ENCODE measurements around the gene LAMC3. TPM values are rescaled to one million over a fixed set of nuclear protein-coding genes. Genes with fewer than 3 reads are reported as not detected.

Gene LAMC3
- total RNA-seq, 2 donors from 2014 or later = 0.11 to 0.45 TPM

GRCh38 chr9:130972957-130973685, 35.9 kb upstream of the LAMC3 start:
- peaks cover 10% of the 10 kb centered on the region for H3K4me1 Mint-ChIP-seq
- no peak for ATAC-seq (replicated peaks)
- H3K27ac Mint-ChIP-seq = no peak overlapping the region
- H3K4me3 Mint-ChIP-seq = no peak overlapping the region
- no peaks in the 10 kb centered on the region for H3K36me3 Mint-ChIP-seq (ENCODE audit: low read depth)
- no peaks in the 10 kb centered on the region for H3K9me3 Mint-ChIP-seq
- peaks cover 17% of the 10 kb centered on the region for H3K27me3 Mint-ChIP-seq

DNA sequence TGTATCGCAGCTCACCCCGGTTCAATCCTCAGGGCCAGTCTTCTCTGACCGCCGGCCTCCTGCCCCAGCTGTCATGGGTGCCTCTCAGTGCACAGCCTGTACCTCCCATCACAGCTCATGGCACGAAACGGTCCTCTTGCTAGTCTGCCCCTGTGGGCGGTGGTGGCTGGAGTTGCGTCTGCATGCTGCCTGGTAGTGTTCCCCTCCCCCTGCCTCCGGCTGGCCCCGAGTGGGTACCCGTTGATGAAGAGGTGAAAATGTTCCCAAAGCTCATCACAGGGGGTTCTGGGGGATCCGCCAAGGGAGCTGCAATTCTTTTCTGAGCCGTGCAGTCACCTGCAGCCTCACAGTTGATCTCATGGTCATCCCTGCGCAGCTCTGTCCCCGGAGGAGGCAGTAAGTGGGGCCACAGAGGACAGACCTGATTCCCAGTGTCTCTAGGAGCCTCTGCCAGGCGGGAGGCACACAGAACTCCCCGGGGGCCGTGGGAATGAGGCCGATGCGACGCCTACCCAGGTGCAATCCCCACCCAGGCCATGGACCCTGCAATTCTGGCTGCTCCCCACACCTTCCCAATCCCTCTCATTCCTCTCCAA, 35.2 kb upstream of the LAMC3 start:
- no peak overlapping the region for H3K27ac Mint-ChIP-seq

GRCh38 chr9:130974697-130975096, 34.3 kb upstream of the LAMC3 start:
- H3K4me3 Mint-ChIP-seq = no peak overlapping the region
- H3K27ac Mint-ChIP-seq = no peak overlapping the region
- ATAC-seq (replicated peaks) = no peak
- peaks cover 10% of the 10 kb centered on the region for H3K4me1 Mint-ChIP-seq
- H3K36me3 Mint-ChIP-seq (ENCODE audit: low read depth) = no peaks in the 10 kb centered on the region
- peaks cover 17% of the 10 kb centered on the region for H3K27me3 Mint-ChIP-seq
- no peaks in the 10 kb centered on the region for H3K9me3 Mint-ChIP-seq

More for the DNA sequence above, 35.2 kb upstream of the LAMC3 start:
- no peak for ATAC-seq (replicated peaks)
- H3K27me3 Mint-ChIP-seq = peaks cover 17% of the 10 kb centered on the region
- H3K4me3 Mint-ChIP-seq = no peak overlapping the region
- H3K4me1 Mint-ChIP-seq = peaks cover 10% of the 10 kb centered on the region
- H3K36me3 Mint-ChIP-seq (ENCODE audit: low read depth) = no peaks in the 10 kb centered on the region
- no peaks in the 10 kb centered on the region for H3K9me3 Mint-ChIP-seq

DNA sequence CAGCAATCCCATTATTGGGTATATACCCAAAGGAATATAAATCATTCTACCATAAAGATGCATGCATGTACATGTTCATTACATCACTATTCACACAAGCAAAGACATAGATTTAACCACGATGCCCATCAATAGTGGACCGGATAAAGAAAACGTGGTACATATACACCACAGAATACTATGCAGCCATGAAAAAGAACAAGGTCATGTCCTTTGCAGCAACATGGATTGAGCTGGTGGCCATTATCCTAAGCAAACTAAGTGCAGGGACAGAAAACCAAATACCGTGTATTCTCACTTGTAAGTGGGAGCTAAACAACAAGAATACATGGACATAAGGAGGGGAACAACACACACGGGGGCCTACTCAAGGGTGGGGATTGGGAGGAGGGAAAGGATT, 33.8 kb upstream of the LAMC3 start:
- H3K36me3 Mint-ChIP-seq (ENCODE audit: low read depth) = no peaks in the 10 kb centered on the region
- no peak overlapping the region for H3K27ac Mint-ChIP-seq
- no peaks in the 10 kb centered on the region for H3K9me3 Mint-ChIP-seq
- peaks cover 18% of the 10 kb centered on the region for H3K27me3 Mint-ChIP-seq
- H3K4me1 Mint-ChIP-seq = peaks cover 10% of the 10 kb centered on the region
- no peak for ATAC-seq (replicated peaks)
- no peak overlapping the region for H3K4me3 Mint-ChIP-seq

DNA sequence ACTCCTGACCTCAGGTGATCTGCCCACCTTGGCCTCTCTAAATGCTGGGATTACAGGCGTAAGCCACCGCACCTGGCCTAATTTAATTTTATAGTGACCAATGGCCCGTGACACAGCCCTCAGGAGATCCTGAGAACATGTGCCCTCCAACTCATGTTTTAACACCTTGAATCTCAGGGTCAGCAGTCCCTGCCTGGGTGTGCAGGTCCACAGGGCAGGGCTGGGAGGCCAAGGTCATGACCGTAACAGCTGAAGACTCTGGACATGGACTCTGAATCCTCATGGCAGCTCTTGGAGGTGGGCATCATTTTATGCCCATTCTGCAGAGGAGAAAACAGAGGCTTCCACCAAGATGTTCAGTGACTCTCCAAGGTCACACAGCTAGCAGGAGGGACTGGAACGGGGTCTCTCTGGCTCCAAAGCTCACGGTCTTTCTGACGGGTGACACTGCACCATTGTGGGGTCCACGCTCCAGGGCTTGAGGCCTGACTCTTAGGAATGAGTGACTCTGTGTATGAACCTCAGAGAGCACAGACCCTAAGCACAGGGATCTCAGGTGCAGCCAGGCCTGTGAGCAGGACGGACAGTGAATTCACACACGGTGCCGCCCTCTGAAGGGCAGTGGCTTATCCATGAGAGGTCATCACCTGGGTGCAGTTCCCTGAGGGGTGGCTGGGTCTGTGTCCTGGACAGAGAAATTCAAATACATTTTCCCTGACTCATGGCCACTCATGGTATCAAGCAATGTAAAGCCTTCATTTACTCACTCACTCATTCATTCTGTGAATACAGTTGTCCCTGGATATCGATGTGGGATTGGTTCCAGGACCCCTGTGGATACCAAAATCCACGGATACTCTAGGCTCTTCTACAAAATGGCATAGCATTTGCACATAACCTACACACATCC, 32.8 kb upstream of the LAMC3 start:
- ATAC-seq (replicated peaks) = no peak
- Mint-ChIP-seq H3K9me3 (no peaks in the 10 kb centered on the region), H3K27ac (no peak overlapping the region), H3K4me1 (peaks cover 10% of the 10 kb centered on the region), H3K27me3 (peaks cover 25% of the 10 kb centered on the region), H3K4me3 (no peak overlapping the region), H3K36me3 (ENCODE audit: low read depth) (no peaks in the 10 kb centered on the region)

DNA sequence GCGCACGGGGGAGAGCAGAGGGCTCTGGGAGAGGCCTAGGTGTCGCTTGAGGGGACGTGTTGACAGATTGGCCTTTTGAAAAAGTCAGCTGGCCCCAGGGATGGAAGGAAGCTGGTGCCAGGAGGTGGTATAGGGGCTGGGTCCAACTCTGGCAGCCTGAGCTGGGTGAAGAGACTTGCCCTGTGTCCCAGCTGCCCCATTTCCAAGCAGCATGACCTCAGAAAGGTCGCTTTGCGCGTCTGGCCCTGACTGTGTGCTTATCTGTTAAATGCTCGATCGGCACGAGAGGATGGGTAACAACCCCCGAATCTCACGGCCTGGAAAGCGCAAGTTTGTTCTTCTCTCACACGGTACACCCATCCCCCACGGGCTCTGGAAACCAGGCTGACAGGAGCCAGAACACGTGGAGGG, 31.2 kb upstream of the LAMC3 start:
- H3K9me3 Mint-ChIP-seq = no peaks in the 10 kb centered on the region
- H3K27ac Mint-ChIP-seq = no peak overlapping the region
- ATAC-seq (replicated peaks) = no peak
- no peaks in the 10 kb centered on the region for H3K4me1 Mint-ChIP-seq
- no peaks in the 10 kb centered on the region for H3K36me3 Mint-ChIP-seq (ENCODE audit: low read depth)
- H3K27me3 Mint-ChIP-seq = peaks cover 13% of the 10 kb centered on the region
- no peak overlapping the region for H3K4me3 Mint-ChIP-seq

- no peak overlapping the region for H3K27ac Mint-ChIP-seq
- no peak for ATAC-seq (replicated peaks)
- no peaks in the 10 kb centered on the region for H3K4me1 Mint-ChIP-seq
- H3K9me3 Mint-ChIP-seq = no peaks in the 10 kb centered on the region
- H3K4me3 Mint-ChIP-seq = no peak overlapping the region
- no peaks in the 10 kb centered on the region for H3K36me3 Mint-ChIP-seq (ENCODE audit: low read depth)
- H3K27me3 Mint-ChIP-seq = peaks cover 8% of the 10 kb centered on the region
Observed at GRCh38 chr9:130979591-130980385, 29.2 kb upstream of the LAMC3 start.

GRCh38 chr9:130980526-130980925, 28.4 kb upstream of the LAMC3 start:
- H3K36me3 Mint-ChIP-seq (ENCODE audit: low read depth) = no peaks in the 10 kb centered on the region
- H3K9me3 Mint-ChIP-seq = no peaks in the 10 kb centered on the region
- no peak overlapping the region for H3K27ac Mint-ChIP-seq
- no peaks in the 10 kb centered on the region for H3K4me1 Mint-ChIP-seq
- ATAC-seq (replicated peaks) = no peak
- H3K4me3 Mint-ChIP-seq = no peak overlapping the region
- H3K27me3 Mint-ChIP-seq = peaks cover 8% of the 10 kb centered on the region

GRCh38 chr9:130981002-130981755, 27.8 kb upstream of the LAMC3 start:
- Mint-ChIP-seq H3K9me3 (no peaks in the 10 kb centered on the region), H3K27me3 (peaks cover 8% of the 10 kb centered on the region), H3K4me1 (no peaks in the 10 kb centered on the region), H3K4me3 (no peak overlapping the region), H3K36me3 (ENCODE audit: low read depth) (no peaks in the 10 kb centered on the region), H3K27ac (no peak overlapping the region)
- no peak for ATAC-seq (replicated peaks)

GRCh38 chr9:130981756-130982137, 27.2 kb upstream of the LAMC3 start:
- peaks cover 8% of the 10 kb centered on the region for H3K27me3 Mint-ChIP-seq
- no peak overlapping the region for H3K4me3 Mint-ChIP-seq
- no peaks in the 10 kb centered on the region for H3K9me3 Mint-ChIP-seq
- H3K4me1 Mint-ChIP-seq = no peaks in the 10 kb centered on the region
- no peaks in the 10 kb centered on the region for H3K36me3 Mint-ChIP-seq (ENCODE audit: low read depth)
- no peak overlapping the region for H3K27ac Mint-ChIP-seq
- ATAC-seq (replicated peaks) = no peak

DNA sequence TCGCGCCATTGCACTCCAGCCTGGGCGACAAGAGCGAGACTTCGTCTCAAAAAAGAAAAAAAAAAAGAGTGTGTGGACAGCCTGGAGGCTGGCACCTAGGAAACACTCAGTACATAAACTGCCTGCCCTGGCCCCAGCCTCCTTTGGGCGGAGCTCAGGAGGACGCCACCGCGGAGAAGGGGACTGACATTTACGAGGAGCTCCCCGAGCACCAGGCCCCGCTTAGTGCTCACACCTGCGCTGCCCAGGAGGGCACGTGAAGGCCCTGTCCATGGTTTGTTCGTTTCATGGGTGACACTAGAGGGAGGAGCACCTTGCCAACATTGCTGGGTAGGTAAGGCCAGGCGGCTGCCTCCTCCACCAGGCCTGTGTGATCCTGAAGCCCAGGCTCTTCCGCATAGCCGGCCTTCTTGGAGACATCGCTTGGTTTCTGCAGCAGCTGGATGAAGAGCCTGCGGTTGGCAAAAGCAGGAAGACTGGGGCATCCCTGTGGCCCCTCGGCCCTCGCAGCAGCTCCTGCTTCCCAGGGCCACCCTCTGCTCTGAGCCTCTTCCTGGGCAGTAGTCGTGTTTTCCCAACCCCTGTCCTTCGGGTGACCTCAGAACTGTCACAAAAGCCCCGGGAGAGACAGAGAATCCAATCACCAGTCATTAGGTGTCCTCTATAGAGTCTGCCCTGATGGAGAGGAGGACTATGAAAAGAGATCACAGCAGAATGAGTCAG, 26.2 kb upstream of the LAMC3 start:
- Mint-ChIP-seq H3K4me3 (no peak overlapping the region), H3K36me3 (ENCODE audit: low read depth) (no peaks in the 10 kb centered on the region), H3K27me3 (peaks cover 8% of the 10 kb centered on the region), H3K4me1 (no peaks in the 10 kb centered on the region), H3K27ac (no peak overlapping the region), H3K9me3 (no peaks in the 10 kb centered on the region)
- ATAC-seq (replicated peaks) = no peak

GRCh38 chr9:130983359-130983670, 25.7 kb upstream of the LAMC3 start:
- H3K27ac Mint-ChIP-seq = no peak overlapping the region
- H3K27me3 Mint-ChIP-seq = peaks cover 8% of the 10 kb centered on the region
- no peak for ATAC-seq (replicated peaks)
- H3K36me3 Mint-ChIP-seq (ENCODE audit: low read depth) = no peaks in the 10 kb centered on the region
- no peaks in the 10 kb centered on the region for H3K9me3 Mint-ChIP-seq
- H3K4me1 Mint-ChIP-seq = no peaks in the 10 kb centered on the region
- H3K4me3 Mint-ChIP-seq = no peak overlapping the region

GRCh38 chr9:130983970-130984369, 25.0 kb upstream of the LAMC3 start:
- H3K27me3 Mint-ChIP-seq = peaks cover 8% of the 10 kb centered on the region
- no peaks in the 10 kb centered on the region for H3K36me3 Mint-ChIP-seq (ENCODE audit: low read depth)
- H3K9me3 Mint-ChIP-seq = no peaks in the 10 kb centered on the region
- H3K27ac Mint-ChIP-seq = no peak overlapping the region
- no peak overlapping the region for H3K4me3 Mint-ChIP-seq
- no peaks in the 10 kb centered on the region for H3K4me1 Mint-ChIP-seq
- no peak for ATAC-seq (replicated peaks)
